ENCODE results near the gene KLHL35. TPM values are rescaled to one million over a fixed set of nuclear protein-coding genes. Genes with fewer than 3 reads are reported as not detected.
A peak's percentile ranks its signal among the peaks of the same experiment; 100 is the strongest.

The KLHL35 gene
- total and polyA plus RNA-seq, 3 donors from 2014 or later, result 15.4 to 58.2 (median 51.2) TPM

- DNase-seq, result no peak
- Histone ChIP-seq H3K27me3 (no peaks in the 10 kb centered on the region), H3K9me3 (no peaks in the 10 kb centered on the region), H3K4me1 (peaks cover 3% of the 10 kb centered on the region), H3K27ac (no peak overlapping the region), H3K4me3 (no peak overlapping the region), H3K36me3 (ENCODE audit: low read depth, missing control alignments) (no peaks in the 10 kb centered on the region)
- WGBS, 2 donors, result 84 to 87% methylated on average over 7 of the region's 7 CpGs
- TF ChIP-seq POLR2A (IDR thresholded peaks at IDR 0.05), result no peak
- no peak for TF ChIP-seq CTCF (IDR thresholded peaks at IDR 0.05)
- intact Hi-C loops (cut with DNase I; ENCODE audit: low total_unique reads), result no loop called here
These were observed 17.2 kb upstream of the KLHL35 start for GRCh38 chr11:75450236-75450635.

- Histone ChIP-seq H3K36me3 (ENCODE audit: low read depth, missing control alignments) (no peaks in the 10 kb centered on the region), H3K27me3 (no peaks in the 10 kb centered on the region), H3K4me1 (peaks cover 3% of the 10 kb centered on the region), H3K4me3 (no peak overlapping the region), H3K9me3 (no peaks in the 10 kb centered on the region), H3K27ac (no peak overlapping the region)
- TF ChIP-seq CTCF (IDR thresholded peaks at IDR 0.05) (no peak), POLR2A (IDR thresholded peaks at IDR 0.05) (no peak)
- DNase-seq, result no peak
- intact Hi-C loops (cut with DNase I; ENCODE audit: low total_unique reads), result loop anchor here (5.0 kb wide), 1 partner anchor 78 kb away; the partner anchor contains the start of gene GDPD5
- WGBS, 2 donors, result 82% methylated on average over 10 to 11 of the region's 11 CpGs
These were observed 16.8 kb upstream of the KLHL35 start for GRCh38 chr11:75449776-75450175.

GRCh38 chr11:75449271-75449670, 16.3 kb upstream of the KLHL35 start:
- Histone ChIP-seq H3K4me3 (no peak overlapping the region), H3K4me1 (no peaks in the 10 kb centered on the region), H3K9me3 (no peaks in the 10 kb centered on the region), H3K27me3 (no peaks in the 10 kb centered on the region), H3K36me3 (ENCODE audit: low read depth, missing control alignments) (no peaks in the 10 kb centered on the region), H3K27ac (no peak overlapping the region)
- WGBS, 2 donors, result 77% methylated on average over 10 of the region's 10 CpGs; no CpG with 5 or more reads in 1 of the 2 donors
- no peak for TF ChIP-seq POLR2A (IDR thresholded peaks at IDR 0.05)
- no peak for TF ChIP-seq CTCF (IDR thresholded peaks at IDR 0.05)
- intact Hi-C loops (cut with DNase I; ENCODE audit: low total_unique reads), result loop anchor here (5.0 kb wide), 1 partner anchor 78 kb away; the partner anchor contains the start of gene GDPD5
- no peak for DNase-seq

GRCh38 chr11:75447415-75447814, 14.4 kb upstream of the KLHL35 start:
- H3K27ac ChIP-seq, result no peak overlapping the region
- intact Hi-C loops (cut with DNase I; ENCODE audit: low total_unique reads), result loop anchor here (5.0 kb wide), 1 partner anchor 80 kb away; the partner anchor contains the start of gene GDPD5
- no peak overlapping the region for H3K4me3 ChIP-seq
- H3K4me1 ChIP-seq, result no peaks in the 10 kb centered on the region
- WGBS, 2 donors, result 87 to 89% methylated on average over 5 of the region's 5 CpGs
- TF ChIP-seq POLR2A (IDR thresholded peaks at IDR 0.05), result no peak
- TF ChIP-seq CTCF (IDR thresholded peaks at IDR 0.05), result no peak
- no peaks in the 10 kb centered on the region for H3K27me3 ChIP-seq
- no peaks in the 10 kb centered on the region for H3K9me3 ChIP-seq
- H3K36me3 ChIP-seq (ENCODE audit: low read depth, missing control alignments), result no peaks in the 10 kb centered on the region
- DNase-seq, result no peak

GRCh38 chr11:75445315-75445953, 12.4 kb upstream of the KLHL35 start:
- H3K9me3 ChIP-seq, result no peaks in the 10 kb centered on the region
- no peak overlapping the region for H3K27ac ChIP-seq
- no peaks in the 10 kb centered on the region for H3K36me3 ChIP-seq (ENCODE audit: low read depth, missing control alignments)
- peak; percentile 81 for DNase-seq
- intact Hi-C loops (cut with DNase I; ENCODE audit: low total_unique reads), result loop anchor here (5.0 kb wide), 1 partner anchor 82 kb away; the partner anchor contains the start of gene GDPD5
- TF ChIP-seq CTCF (IDR thresholded peaks at IDR 0.05), result peak; percentile 90 to 95 (median 92)
- TF ChIP-seq POLR2A (IDR thresholded peaks at IDR 0.05), result no peak
- no peaks in the 10 kb centered on the region for H3K27me3 ChIP-seq
- H3K4me1 ChIP-seq, result no peaks in the 10 kb centered on the region
- H3K4me3 ChIP-seq, result no peak overlapping the region
- WGBS, 2 donors, result 17 to 21% methylated on average over 5 to 6 of the region's 6 CpGs
